Fibroblast of lung (primary cell): ENCODE results near the gene IBA57.

Experiments used
- EZH2 ChIP-seq: IDR thresholded peaks from 2 replicates; pipeline ENCODE4 v1.5.1; 2012; ENCODE audit warnings: low read length, control low read depth, mild to moderate bottlenecking; ENCODE audit errors: missing control alignments
- TF ChIP-seq, protein P1 (sequence below), 2 donors: IDR thresholded peaks in 1 of 2; conservative IDR thresholded peaks in 1 of 2; 1 replicate in 1 of 2; 2 replicates in 1 of 2; pipeline ENCODE4 v1.5.1; 2011 to 2012; ENCODE audit warnings: low read length in 2 of 2, control low read depth in 1 of 2, inconsistent platforms in 1 of 2, low read depth in 1 of 2, mild to moderate bottlenecking in 1 of 2

- no peak for TF ChIP-seq EZH2
- TF ChIP-seq, protein P1, sequence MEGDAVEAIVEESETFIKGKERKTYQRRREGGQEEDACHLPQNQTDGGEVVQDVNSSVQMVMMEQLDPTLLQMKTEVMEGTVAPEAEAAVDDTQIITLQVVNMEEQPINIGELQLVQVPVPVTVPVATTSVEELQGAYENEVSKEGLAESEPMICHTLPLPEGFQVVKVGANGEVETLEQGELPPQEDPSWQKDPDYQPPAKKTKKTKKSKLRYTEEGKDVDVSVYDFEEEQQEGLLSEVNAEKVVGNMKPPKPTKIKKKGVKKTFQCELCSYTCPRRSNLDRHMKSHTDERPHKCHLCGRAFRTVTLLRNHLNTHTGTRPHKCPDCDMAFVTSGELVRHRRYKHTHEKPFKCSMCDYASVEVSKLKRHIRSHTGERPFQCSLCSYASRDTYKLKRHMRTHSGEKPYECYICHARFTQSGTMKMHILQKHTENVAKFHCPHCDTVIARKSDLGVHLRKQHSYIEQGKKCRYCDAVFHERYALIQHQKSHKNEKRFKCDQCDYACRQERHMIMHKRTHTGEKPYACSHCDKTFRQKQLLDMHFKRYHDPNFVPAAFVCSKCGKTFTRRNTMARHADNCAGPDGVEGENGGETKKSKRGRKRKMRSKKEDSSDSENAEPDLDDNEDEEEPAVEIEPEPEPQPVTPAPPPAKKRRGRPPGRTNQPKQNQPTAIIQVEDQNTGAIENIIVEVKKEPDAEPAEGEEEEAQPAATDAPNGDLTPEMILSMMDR (conservative IDR thresholded peaks at IDR 0.05 in 1 of 2, IDR thresholded peaks at IDR 0.05 in 1 of 2; ENCODE audit: low read depth in 1 of 2, low read length in 2 of 2): no peak
Observed at GRCh38 chr1:228170666-228171065, 5.1 kb downstream of the IBA57 start.
